MM.1S (cell line): ENCODE data around the gene SLC6A13.

Experiments
- CTCF ChIP-seq: fragments of 300-600 bp; sonication (generic); IDR thresholded peaks from 2 replicates; pipeline ENCODE4 v1.5.1; 2016; ENCODE audit warnings: antibody characterized with exemption, low read length, mixed read lengths
- EZH2 ChIP-seq: fragments of 300-600 bp; sonication (generic); optimal IDR thresholded peaks from 2 replicates; pipeline ENCODE3; 2017; ENCODE audit warnings: low read depth, mild to moderate bottlenecking, antibody characterized with exemption, low read length, mixed read lengths
- EZH2phosphoT487 ChIP-seq: fragments of 300-600 bp; sonication (generic); IDR thresholded peaks from 2 replicates; pipeline ENCODE4 v1.6.1; 2018; ENCODE audit warnings: antibody characterized with exemption, low read length

- TF ChIP-seq CTCF (no peak), EZH2 (no peak), EZH2phosphoT487 (no peak)
Measured at GRCh38 chr12:214003-214741, 48.5 kb downstream of the SLC6A13 start, which contains the start of gene SLC6A12.
